HG03457 (cell line): ENCODE results near the gene EARS2.
"Not testable (repeated sequence)": the region's sequence is repeated elsewhere in the genome, so short reads cannot be mapped to it uniquely, and the experiment has no call there.

Experiments used
- ATAC-seq: cut with Tn5 transposase; IDR thresholded peaks from one replicate; pipeline ENCODE4 v1.9.1; 2021; ENCODE audit warnings: moderate number of reproducible peaks; ENCODE audit not compliant: unreplicated experiment

The EARS2 gene

DNA sequence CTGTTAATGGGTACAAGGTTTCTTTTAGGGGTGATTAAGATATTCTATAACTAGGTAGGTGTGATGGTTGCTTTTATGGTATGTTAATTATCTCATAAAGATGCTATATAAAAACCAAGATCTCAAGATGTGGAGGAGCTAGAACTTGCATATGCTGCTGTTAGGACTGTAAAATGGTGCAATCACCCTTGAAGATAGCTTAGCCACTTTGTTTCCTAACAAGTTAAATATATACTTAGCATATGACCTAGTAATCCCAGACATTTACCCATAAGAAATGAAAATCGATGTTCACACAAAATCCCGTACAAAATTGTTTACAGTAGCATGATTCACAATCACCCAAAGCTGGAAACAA is 71.9 kb downstream of the EARS2 start:
- no peak for ATAC-seq

DNA sequence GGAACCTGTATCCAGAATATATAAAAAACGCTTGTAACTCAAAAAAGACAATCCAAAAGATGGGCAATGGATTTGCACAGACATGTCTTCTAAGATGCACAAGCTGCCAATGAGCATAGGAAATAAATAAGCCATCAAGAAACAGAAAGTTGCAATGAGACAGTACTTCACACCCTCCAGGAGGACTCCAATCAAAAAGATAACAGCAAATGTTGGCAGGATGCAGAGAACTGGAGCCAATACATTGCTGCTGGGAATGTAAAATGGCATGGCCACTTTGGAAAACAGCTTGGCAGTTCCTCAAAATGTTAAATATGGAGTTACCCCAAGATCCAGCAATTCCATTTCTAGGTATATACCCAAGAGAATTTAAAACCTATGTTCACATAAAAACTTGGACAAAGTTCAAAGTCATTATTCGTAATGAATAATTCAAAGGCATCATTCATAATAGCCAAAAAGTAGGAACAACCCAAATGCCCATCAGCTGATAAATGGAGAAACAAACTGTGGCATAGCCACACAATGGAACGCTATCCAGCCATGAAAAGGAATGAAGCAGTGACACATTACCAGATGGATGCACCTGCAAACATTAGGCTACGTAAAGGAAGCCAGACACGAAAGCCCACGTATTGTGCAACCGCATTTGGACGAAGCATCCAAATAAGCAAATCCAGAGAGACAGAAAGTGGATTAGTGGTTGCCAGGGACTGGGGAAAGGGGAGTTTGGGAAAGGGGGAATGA is 72.5 kb downstream of the EARS2 start:
- no peak for ATAC-seq

DNA sequence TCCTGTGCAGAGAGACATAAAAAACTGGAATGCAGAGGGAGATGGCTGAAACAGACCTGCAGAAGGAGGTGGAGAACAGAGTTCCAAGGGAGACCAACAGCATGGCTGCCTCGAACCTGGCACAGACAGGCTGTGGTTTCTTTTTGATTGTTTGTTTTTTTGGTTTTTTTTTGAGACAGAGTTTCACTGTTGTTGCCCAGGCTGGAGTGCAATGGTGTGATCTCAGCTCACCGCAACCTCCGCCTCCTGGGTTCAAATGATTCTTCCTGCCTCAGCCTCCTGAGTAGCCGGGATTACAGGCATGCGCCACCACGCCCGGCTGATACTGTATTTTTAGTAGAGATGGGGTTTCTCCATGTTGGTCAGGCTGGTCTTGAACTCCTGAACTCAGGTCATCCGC is 73.7 kb downstream of the EARS2 start:
- not testable (repeated sequence) for ATAC-seq

DNA sequence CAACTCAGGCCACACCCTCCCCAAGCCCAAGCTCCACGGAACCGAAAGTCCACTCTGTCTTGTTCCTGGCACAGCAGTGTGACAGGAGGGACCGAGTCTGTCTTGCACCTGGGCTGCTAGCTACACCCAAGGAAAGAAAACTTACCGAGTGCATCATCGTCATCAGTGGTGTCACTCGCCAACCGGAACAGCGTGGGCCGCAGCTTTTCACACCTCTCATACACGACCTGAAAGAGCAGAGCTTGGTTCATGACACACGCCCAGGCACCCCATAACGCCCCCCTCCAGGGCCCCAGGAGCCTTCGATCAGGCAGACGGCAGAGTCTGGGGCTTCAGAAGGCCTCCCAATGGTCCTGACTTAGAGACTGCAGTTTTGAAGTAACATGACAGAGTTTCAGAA is 74.4 kb downstream of the EARS2 start:
- no peak for ATAC-seq

DNA sequence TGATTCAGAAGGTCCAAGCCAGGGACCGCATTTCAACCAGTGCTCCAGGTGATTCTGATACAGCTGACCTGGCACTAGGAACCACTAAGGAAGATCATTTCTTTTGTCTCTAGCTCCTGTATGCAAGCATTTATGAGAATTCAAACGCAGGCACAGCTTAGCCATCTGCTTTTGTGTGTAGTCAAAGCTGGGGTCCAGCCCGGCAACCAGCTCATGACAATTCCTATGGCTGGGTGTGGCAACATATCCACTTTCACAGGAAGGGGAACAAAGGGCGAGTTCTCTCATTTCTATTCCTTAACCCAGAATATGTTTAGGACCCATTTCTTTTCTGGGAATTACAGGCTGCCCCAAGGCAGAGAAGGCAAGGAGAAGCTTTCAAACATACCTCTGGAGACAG is 76.9 kb downstream of the EARS2 start:
- ATAC-seq, result no peak

DNA sequence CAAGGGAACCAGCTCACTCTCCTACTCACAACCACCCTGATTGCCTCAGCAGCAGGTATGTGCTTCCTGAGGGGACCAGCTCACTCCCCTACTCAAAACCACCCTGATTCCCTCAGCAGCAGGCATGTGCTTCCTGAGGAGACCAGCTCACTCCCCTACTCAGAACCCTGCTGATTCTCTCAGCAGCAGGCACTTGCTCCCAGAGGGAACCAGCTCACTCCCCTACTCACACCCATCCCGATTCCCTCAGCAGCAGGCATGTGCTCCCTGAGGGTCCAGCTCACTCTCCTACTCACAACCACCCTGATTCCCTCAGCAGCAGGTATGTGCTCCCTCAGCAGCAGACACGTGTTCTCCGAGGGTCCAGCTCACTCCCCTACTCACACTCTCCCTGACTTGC is 78.0 kb downstream of the EARS2 start:
- no peak for ATAC-seq

DNA sequence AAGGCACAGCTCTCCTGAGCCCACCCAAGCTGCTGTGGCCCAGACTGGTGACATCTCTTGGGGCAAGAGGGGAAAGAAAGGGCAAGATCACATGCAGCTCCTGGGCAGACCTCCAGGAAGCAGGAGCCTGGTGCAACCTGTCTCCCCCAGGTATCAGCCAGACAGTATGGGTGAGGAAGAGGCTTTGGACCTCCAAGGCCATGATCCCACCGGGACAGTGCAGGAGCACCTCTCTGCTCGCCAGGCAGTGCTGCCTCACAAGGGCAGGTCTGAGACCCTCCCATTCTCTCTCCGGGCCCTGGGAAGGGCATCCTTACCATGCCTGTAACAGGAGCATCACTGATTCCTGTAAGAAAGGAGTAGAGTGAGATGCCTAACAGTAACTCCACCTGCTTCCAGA is 78.6 kb downstream of the EARS2 start:
- ATAC-seq, result no peak

DNA sequence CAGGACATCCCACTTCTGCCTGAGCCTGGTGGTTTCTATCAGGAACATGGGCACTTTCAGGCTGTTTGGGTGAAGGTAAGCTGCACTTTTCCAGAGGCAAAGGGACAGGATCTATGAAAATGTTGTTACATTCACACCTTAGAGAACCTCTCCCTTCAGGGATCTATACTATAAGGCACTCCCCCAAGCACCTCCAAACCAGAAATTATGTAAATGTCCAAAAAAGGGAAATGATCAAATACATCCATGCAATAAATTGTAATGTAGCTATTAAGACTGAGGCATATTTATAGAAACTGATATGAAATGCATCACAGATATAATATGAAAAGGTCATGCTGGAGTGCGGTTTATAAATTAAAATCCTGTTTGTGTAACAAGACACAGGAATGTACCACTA is 80.9 kb downstream of the EARS2 start:
- ATAC-seq, result no peak
